ENCODE measurements around the gene MRPS18B.
A peak's percentile ranks its signal among the peaks of the same experiment; 100 is the strongest.

DNA sequence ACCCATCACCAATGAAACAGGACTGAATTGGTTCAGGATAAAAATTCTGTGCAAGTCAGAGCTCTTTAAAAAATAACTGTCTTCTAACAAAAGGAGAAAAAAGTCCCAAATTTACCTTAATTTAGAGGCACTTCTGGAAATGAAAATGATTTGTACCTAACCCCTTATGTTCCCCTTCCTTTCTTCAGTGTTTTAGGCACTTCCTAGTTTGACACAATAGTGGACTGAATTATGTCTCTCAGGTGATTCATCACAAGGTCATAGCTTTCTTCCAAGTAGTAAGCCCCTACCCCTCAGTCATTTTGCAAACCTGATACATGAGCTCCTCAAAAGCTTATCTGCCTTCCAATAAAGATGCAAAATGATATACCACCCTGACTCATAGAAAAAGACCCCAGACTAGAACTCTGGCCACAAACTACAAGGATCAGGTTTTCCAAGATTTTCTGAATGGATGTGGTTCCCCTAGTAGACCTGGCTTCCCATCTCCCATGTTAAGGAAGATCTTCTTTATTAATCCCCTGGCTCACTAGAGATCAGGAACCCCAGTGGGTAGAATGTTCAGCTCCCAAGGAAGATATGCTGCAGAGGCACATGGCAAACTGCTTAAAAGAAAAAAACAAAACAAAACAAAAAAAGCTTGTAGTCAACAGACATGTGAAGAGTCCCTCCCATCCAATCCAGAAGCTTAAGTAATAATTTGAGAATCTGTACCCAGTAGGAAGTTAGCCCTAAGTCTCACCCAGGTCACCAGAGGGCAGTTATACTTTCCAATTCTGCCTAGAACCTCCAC is 4.2 kb upstream of the MRPS18B start:
- TF ChIP-seq, protein P1, sequence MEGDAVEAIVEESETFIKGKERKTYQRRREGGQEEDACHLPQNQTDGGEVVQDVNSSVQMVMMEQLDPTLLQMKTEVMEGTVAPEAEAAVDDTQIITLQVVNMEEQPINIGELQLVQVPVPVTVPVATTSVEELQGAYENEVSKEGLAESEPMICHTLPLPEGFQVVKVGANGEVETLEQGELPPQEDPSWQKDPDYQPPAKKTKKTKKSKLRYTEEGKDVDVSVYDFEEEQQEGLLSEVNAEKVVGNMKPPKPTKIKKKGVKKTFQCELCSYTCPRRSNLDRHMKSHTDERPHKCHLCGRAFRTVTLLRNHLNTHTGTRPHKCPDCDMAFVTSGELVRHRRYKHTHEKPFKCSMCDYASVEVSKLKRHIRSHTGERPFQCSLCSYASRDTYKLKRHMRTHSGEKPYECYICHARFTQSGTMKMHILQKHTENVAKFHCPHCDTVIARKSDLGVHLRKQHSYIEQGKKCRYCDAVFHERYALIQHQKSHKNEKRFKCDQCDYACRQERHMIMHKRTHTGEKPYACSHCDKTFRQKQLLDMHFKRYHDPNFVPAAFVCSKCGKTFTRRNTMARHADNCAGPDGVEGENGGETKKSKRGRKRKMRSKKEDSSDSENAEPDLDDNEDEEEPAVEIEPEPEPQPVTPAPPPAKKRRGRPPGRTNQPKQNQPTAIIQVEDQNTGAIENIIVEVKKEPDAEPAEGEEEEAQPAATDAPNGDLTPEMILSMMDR (IDR thresholded peaks at IDR 0.05 in 8 of 11, conservative IDR thresholded peaks at IDR 0.05 in 3 of 11): no peak
- TF ChIP-seq POLR2AphosphoS5 (IDR thresholded peaks at IDR 0.05) (peak in 1 of 3 donors; percentile 40), POLR2A (IDR thresholded peaks at IDR 0.05) (no peak)

All from spleen (tissue), 7 donors.